DLD1 (cell line): ENCODE data around the gene SEC31A.
"Not testable (repeated sequence)": the region's sequence is repeated elsewhere in the genome, so short reads cannot be mapped to it uniquely, and the experiment has no call there.

Experiments
- in situ Hi-C: cut with HindIII; loops from 2 replicates; pipeline ENCODE4 v1.10.0; 2017; ENCODE audit warnings: low sequenced_read_pairs

Gene SEC31A

DNA sequence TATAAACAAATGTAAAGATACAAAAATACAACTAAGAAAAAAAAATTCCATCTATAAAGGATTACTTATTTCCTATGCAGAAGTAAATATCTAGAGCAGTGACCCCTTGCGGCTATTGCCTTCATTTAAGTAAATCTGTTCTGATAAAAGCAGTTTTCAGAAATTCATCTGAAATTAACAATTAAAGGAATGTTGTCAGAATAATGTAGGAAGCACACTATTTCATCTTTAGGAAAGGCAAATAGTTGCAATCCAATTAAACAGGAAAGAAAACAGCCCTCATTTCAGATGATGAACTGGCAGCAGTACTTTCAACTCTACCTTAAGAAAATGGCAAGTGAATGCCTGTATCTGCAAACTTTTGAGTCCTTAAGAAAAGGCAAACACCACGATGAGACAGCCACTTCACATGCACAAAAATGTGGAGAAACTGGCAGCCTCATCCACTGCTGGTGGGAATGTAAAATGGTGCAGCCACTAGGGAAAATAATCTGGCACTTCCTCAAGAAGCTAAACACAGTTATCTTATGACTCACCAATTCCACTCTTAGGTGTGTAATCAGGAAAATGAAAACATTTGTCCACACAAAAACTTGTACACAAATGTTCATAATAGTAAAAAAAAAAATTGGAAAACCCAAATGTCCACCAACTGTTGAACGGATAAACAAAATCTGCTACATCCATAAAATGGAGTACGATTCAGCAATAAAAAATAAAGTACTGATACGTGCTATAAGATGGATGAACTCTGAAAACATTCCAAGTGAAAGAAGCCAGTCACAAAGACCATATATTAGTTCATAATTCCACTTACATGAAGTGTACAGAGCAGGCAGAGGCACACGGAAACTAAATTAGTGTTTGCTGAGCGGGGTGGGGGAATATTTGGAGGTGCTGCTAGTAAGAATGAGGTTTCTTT is 7.6 kb upstream of the SEC31A start:
- in situ Hi-C loops: no loop called here

- in situ Hi-C loops: no loop called here
These were observed 5.8 kb upstream of the SEC31A start for GRCh38 chr4:82896755-82897154.

GRCh38 chr4:82893942-82894341 is 3.0 kb upstream of the SEC31A start:
- in situ Hi-C loops: no loop called here

DNA sequence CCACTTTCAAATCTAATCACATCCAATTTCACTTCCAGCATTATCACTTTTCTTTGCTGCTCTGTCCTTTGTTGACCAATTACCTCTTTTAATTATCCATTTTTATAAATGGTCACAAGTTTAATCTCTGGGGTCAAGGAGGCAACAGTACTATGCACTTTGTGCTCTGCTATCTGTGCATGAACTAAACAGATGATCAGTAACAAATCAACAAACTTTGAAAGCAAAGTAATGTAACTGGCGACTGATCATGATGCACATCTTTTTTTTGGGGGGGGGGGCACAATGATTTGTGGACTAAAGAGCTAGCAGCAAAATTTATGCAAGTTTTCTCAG is 1.5 kb upstream of the SEC31A start:
- in situ Hi-C loops: no loop called here

DNA sequence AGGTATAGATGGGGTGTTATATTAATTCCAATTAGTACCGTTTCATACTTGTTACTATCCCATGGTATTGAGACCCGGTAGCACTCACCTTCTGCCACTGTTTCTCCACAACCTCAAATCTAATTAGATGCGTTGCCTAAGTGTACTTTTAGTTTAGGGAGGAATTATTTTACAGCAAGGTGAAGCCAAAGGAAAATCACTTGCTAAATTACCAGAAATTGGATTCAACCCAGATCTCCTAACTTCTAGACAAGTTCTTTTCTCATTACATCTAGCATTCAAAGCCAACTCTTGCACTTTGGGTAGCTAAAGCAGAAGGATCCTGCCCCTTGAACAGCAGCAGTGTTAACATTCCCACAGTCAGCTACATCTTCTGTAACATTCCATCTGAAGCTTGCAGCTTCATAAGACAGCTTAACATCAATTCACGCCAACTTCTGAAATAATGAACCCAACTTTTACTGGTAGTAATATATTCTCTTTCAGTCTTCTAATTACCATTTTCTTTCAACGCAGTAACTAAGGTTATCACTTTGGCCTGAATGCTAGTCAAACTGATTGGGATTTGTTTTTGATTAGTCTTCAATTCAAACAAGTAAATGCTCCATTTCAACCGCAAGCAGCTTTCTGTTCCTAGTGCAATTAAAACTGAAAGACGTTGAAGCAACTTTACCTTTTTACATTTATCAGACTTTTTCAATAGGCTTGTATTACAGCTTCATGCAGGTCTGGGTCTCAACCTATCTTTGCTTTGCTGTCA is 934 bp upstream of the SEC31A start:
- in situ Hi-C loops: no loop called here

DNA sequence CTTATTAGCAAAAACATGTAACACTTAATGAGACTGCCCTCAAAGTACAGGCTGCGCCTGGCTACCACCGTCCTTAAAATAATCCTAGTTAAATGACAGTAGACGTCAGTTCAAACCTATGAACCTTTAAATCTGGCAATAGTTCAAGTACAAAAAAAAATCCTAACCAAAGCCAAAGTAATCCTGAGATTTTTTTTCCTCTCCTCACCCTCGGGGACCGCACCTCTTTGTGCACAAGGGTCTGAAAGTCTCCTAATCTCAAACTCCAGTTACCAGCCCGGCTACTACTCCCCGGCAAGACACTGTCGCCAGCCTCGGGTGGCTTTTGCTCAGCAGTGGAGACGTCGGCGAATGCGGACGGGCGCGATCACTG is 439 bp downstream of the SEC31A start:
- in situ Hi-C loops: no loop called here

- in situ Hi-C loops: no loop called here
These were observed 1.7 kb downstream of the SEC31A start for GRCh38 chr4:82889287-82889686.

DNA sequence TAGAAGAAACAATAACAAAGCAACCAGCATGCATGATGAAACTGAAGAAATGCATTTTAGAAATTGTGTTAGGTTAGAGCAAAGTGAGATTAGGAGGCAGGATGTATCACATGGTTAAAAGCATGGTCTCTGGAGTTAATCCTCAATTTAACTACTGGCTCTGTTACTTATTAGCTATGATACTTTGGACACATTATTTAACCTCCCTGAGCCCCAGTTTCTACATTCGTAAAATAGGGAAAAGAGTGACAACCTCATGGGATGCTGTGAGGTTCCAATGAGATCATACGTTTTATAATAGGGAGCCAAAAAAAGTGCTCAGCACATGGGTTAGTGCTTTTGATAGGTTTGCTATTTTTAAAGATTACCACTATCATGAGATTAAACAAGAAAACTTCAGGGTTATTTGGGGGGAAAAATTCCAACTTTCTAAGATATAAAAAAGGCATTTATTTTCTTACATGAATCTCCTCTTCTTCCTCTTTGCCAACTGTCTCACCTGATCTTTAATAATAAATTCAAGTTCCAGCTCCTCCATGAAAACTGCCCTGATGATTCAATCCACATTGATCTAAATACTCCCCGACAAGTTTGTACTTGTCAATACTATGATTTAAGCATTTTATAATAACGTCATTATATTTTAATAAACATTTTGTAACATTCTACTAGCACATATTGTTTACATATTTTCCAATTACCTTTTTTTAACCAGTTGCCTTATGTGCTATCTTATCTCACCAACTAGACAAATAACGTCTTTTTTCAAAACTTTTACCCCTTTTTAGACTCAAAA is 4.6 kb downstream of the SEC31A start:
- in situ Hi-C loops: no loop called here

DNA sequence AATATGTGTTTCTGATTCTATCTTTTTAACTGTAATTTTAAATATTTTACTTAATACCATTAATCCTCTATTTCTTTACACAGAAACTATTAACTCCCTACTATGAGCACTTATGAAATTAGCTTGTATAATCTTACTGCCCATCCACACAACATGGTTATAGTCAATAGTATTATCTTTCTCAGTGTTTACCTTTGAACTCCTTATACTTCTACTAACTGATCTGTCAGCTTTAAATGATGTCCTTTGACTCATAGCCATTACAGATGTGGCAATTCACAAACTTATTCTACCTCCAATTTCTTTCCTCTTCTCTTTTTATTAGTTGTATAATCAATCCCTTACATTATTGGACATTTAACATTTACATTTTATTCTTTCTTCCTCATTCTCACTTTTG is 5.5 kb downstream of the SEC31A start:
- in situ Hi-C loops: no loop called here

DNA sequence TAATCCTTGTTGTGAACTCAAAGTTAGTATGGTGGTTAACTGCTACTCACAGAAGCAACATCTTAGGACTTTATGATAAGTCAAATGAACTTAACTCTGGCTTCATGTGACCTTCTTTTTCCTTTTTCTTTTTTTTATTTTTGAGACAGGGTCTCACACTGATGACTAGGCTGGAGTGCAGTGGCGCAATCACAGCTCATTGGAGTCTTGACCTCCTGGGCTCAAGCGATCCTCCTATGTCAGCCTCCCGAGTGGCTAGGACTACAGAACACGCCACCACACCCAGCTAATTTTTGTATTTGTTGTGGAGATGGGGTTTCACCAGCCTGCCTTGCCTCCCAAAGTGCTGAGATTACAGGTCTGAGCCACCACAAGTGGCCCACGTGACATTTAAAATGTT is 22.4 kb downstream of the SEC31A start:
- in situ Hi-C loops: no loop called here

- in situ Hi-C loops: no loop called here
These were observed 24.1 kb downstream of the SEC31A start for GRCh38 chr4:82866706-82867385.

- in situ Hi-C loops: not testable (repeated sequence)
These were observed 24.9 kb downstream of the SEC31A start for GRCh38 chr4:82866033-82866432.

DNA sequence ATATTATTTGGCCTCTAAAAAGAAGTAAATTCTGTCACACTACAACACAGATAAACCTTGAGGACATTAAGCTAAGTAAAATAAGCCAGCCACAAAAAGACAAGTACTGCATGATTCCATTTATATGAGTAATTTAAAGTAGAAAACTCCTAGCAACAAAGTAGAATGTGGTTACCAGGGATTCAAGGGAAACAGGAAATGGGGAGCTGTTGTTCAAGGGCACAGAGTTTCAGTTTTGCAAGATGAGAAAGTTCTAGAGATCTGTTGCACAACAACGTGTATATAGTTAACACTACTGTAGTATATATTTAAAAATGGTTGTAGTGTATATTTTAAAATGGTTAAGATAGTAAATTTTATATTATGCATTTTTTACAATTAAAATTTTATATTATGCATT is 25.4 kb downstream of the SEC31A start:
- in situ Hi-C loops: no loop called here

GRCh38 chr4:82864336-82864979 is 26.5 kb downstream of the SEC31A start:
- in situ Hi-C loops: no loop called here

- in situ Hi-C loops: no loop called here
These were observed 29.4 kb downstream of the SEC31A start for GRCh38 chr4:82861529-82861928.

DNA sequence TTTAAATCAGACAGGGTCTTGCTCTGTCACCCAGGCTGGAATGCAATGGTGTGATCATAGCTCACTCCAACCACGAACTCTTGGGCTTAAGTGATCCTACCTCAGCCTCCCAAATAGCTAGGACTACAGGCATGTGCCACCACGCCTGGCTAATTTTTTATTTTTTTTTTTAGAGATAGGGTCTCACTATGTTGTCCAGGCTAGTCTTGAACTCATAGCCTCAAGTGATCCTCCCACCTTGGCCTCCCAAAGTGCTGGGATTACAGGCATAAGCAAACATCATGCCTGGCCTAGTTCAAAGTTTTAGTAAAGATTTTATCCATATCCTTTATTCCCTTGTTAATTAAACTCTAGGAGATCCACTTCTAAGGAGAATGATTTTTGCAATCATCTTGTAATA is 30.5 kb downstream of the SEC31A start:
- in situ Hi-C loops: not testable (repeated sequence)

DNA sequence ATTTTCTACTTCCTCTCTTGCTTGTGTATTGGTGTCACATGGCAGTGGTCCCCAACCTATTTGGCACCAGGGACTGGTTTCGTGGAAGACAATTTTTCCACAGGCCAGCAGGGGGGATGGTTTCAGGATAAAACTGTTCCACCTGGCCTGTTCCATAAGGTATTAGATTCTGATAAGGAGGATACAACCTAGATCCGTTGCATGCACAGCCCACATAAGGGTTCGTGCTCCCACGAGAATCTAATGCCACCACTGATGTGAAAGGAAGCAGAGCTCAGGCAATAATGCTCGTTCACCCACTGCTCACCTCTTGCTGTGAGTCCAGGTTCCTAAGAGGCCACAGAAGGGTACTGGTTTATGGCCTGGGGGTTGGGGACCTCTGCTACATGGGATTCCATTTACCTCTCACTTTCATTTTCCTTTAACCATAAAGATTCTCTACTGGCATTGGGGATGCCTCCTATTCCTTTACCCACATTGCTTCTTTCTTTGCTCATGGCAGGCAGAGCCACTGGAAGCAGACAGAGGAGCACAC is 38.1 kb downstream of the SEC31A start:
- in situ Hi-C loops: no loop called here

DNA sequence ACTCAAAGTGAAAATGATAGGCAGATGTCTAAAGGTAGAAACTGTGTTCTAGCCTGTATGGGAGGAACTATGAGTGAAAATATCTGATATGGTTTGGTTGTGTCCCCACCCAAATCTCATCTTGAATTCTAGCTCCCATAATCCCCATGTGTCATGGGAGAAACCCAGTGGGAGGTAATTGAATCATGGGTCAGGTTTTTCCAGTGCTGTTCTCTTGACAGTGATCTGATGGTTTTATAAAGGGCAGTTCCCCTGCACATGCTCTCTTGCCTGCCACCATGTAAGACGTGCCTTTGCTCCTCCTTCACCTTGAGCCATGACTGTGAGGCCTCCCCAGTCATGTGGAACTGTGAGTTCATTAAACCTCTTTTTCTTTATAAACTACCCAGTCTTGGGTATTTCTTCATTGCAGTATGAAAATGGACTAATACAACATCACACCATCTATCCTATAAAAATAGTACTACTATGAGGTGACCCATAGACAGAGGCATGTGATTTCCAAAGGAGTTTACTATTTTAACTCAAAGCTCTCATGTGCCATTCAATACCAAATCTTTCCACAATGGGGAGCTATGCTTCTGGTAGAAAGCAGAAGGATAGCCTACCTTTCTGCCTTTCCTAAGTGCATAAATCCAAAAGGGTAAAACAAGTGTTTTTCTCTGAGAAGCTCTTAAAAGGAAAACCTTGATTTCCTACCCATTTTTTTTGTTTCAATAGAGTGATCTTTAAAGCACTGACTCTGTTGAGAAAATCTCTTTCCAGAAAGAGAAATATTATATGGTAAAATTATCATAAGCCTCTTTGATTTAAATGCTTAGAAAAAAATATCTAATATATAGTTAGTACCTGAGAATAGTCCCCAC is 38.8 kb downstream of the SEC31A start:
- in situ Hi-C loops: no loop called here

DNA sequence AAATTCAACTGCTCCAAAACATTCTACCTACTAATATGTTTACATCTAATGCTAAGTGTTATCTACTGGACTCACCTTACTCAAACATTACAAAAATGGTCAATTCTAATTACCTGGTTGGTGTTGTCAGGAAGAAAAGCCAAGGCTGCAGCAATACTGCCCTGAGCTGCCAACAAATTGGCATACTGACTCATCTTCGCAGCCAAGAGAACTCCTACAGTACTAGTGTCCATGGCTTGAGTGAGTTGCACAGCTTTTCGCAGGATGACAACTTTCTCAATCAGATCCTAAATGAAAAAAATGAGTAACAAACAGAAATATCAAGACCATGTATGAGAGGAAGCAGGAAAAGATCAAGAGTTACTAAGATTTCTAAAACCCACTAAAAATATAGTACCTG is 39.6 kb downstream of the SEC31A start:
- in situ Hi-C loops: no loop called here
